Measurements from ENCODE around the gene CLCN7. TPM values are rescaled to one million over a fixed set of nuclear protein-coding genes. Genes with fewer than 3 reads are reported as not detected.
A peak's percentile ranks its signal among the peaks of the same experiment; 100 is the strongest.

Gene CLCN7
- total and polyA plus RNA-seq, 9 of the 15 experiments (the other 6 are each of a cell fraction or from before 2014, with no cell fraction given): 0.06 to 126 (median 18.7) TPM

DNA sequence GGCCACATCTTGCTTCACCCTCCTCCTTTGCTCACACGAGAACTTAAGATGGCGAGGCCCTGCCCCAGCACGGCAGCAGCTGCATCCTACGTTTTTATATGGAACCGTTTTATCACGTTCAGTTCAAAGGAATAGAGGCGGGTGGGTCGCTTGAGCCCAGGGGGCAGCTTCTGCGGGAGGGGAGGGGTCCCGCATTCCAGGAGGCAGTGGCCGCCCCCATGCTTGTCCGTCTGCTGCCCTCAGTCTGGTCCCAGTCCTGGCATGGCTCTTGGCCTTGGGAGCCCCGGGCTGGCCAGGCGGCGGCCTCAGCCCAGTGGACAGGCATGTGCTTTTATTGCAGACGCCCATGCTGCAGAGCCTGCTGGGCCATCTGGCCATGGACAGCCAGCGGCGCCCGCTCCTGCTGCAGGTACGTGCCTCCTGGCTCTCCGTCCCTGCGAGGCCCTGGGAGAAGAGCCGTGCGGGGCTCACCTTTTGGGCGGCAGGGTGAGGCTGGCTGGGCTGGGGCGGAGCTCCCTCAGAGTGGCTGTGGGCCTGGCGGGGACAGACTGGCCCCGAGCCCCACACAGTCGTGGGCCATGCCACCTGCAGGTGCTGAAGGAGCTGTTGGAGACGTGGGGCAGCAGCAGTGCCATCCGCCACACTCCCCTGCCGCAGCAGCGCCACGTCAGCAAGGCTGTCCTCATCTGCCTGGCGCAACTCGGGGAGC lies 25.1 kb upstream of the CLCN7 start:
- Histone ChIP-seq H3K79me2 (ENCODE audit: control insufficient read depth, insufficient read depth, low read length) (peaks cover 10% of the 10 kb centered on the region), H3K27me3 (ENCODE audit: control insufficient read depth in 2 of 2, insufficient read depth in 2 of 2, low read length in 2 of 2) (no peaks in the 10 kb centered on the region), H3K4me3 (no peak overlapping the region), H3K9me3 (replicated peaks; ENCODE audit: control insufficient read depth, insufficient read depth, low read depth, low read length) (no peaks in the 10 kb centered on the region), H4K20me1 (replicated peaks; ENCODE audit: control insufficient read depth, insufficient read depth, low read length) (peaks cover under 1% of the 10 kb centered on the region; the same call in 1 of the 2 replicates), H3K36me3 (ENCODE audit: control insufficient read depth, insufficient read depth, low read length) (peaks cover 90% of the 10 kb centered on the region; the same call in 2 of the 3 replicates), H3K4me2 (ENCODE audit: insufficient read depth, low read length) (no peak overlapping the region), H3K9ac (ENCODE audit: insufficient read depth in 1 of 2, low read depth in 2 of 2, low read length in 2 of 2) (no peak overlapping the region; a peak in 1 of 4 replicates), H3K4me1 (replicated peaks in 1 of 2; ENCODE audit: control insufficient read depth in 2 of 2, insufficient read depth in 2 of 2, low read length in 2 of 2) (peaks cover 0 to 39% of the 10 kb centered on the region in 2 experiments; a peak in 2 of 5 replicates), H3K27ac (ENCODE audit: extremely low read depth, low read depth, low read length) (no peak overlapping the region), H3K9me1 (ENCODE audit: control insufficient read depth, insufficient read depth, low read length) (no peaks in the 10 kb centered on the region), H2AFZ (ENCODE audit: low read depth, low read length) (no peak overlapping the region)
- no peak for ATAC-seq
- ChIA-PET CTCF (ENCODE audit: low intra/inter-chr PET ratio) (no interaction called here), POLR2A (interaction anchor here (1.1 kb wide), 1 partner anchor 11 kb away, joined by 4 read pairs; no protein-coding TSS in a partner anchor)
- in situ Hi-C loops (cut with MboI) (no loop called here), intact Hi-C loops (cut with micrococcal nuclease) (no loop called here)
- DNase-seq (ENCODE audit: extremely low read depth in 1 of 4, low spot score in 3 of 4): no peak
- TF ChIP-seq RBFOX2 (IDR thresholded peaks at IDR 0.05; ENCODE audit: low read depth, low read length) (peak; percentile 30), BHLHE40 (IDR thresholded peaks at IDR 0.05; ENCODE audit: low read length) (no peak), PHF21A (IDR thresholded peaks at IDR 0.05; ENCODE audit: borderline replicate concordance, low read depth) (no peak), DMBX1 (CRISPR knock-in tag; IDR thresholded peaks at IDR 0.05; ENCODE audit: borderline replicate concordance) (no peak), ZNF175 (CRISPR knock-in tag; IDR thresholded peaks at IDR 0.05; ENCODE audit: low read depth) (no peak), POLR2G (IDR thresholded peaks at IDR 0.05; ENCODE audit: low read depth, low read length) (peak; percentile 45; the same call in 1 of the 2 replicates)
- no TSS peak for BruUV-seq (replicated peaks)
- 96% methylated on average over 25 of the region's 36 CpGs for WGBS (ENCODE audit: insufficient coverage, low coverage, missing lambda C conversion rate)
- no peak for FAIRE-seq

Data from K562 (cell line).